ENCODE data around the gene NALCN.

NALCN gene

GRCh38 chr13:101231751-101232428, 184.4 kb downstream of the NALCN start:
- H3K36me3 ChIP-seq (ENCODE audit: insufficient read depth, low read length), result no peaks in the 10 kb centered on the region
- no peaks in the 10 kb centered on the region for H4K20me1 ChIP-seq (ENCODE audit: insufficient read depth, low read length)
- H3K4me2 ChIP-seq (ENCODE audit: insufficient read depth, low read length), result no peak overlapping the region
- H3K4me3 ChIP-seq (ENCODE audit: low read depth in 1 of 2, low read length in 2 of 2), result no peak overlapping the region
- H3K27ac ChIP-seq (ENCODE audit: low read length), result no peak overlapping the region
- ATAC-seq (ENCODE audit: insufficient read depth, low read depth) (no peak), DNase-seq (no peak)
- H3K4me1 ChIP-seq (ENCODE audit: insufficient read depth, low read length), result no peaks in the 10 kb centered on the region
- H3K79me2 ChIP-seq (ENCODE audit: insufficient read depth, low read length), result no peaks in the 10 kb centered on the region
- H3K27me3 ChIP-seq (ENCODE audit: insufficient read depth, low read length, poor library complexity), result no peaks in the 10 kb centered on the region
- H3K9ac ChIP-seq (ENCODE audit: low read depth, low read length), result no peak overlapping the region
- H3K9me3 ChIP-seq (ENCODE audit: insufficient read depth, low read length, severe bottlenecking), result peaks cover 3% of the 10 kb centered on the region
- no peak overlapping the region for H2AFZ ChIP-seq (ENCODE audit: low read depth, low read length)
- no peak for TF ChIP-seq EZH2 (IDR thresholded peaks at IDR 0.05; ENCODE audit: borderline replicate concordance, low read depth, low read length, severe bottlenecking)
- TF ChIP-seq CTCF (IDR thresholded peaks at IDR 0.05; ENCODE audit: borderline replicate concordance, extremely low read depth, low read length, poor library complexity, severe bottlenecking), result no peak

DNA sequence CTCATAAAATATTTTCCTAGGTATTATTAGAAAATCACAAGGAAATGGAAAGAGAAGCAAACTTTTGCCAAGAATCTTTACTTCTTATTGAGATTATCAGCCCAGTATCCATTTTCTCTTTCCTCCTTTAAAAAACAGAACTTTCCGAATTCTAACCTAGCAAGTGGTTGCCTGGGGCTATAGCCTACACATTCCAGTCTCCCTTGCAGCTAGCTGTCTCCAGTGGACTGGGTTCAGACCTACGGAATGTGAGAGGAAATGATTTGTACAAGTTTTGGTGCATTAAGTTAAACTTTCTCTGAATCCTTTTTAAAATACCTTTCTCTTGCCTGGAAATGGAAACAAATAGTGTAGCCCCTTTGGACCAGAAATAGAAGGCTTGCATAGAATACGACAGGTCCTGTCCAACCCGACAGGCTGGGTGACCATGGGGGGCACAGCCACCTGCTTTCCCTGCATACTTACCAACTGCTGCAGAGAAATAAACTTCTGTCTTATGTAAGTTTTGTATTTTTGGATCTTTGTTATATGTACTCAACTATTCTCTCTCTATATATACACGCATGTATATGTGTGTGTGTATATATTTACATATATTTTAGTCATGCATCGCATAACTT, 185.9 kb downstream of the NALCN start:
- Histone ChIP-seq H3K4me3 (ENCODE audit: low read depth in 1 of 2, low read length in 2 of 2) (no peak overlapping the region), H3K27me3 (ENCODE audit: insufficient read depth, low read length, poor library complexity) (no peaks in the 10 kb centered on the region), H2AFZ (ENCODE audit: low read depth, low read length) (no peak overlapping the region), H3K4me2 (ENCODE audit: insufficient read depth, low read length) (no peak overlapping the region), H3K27ac (ENCODE audit: low read length) (no peak overlapping the region), H3K9ac (ENCODE audit: low read depth, low read length) (no peak overlapping the region), H4K20me1 (ENCODE audit: insufficient read depth, low read length) (no peaks in the 10 kb centered on the region), H3K9me3 (ENCODE audit: insufficient read depth, low read length, severe bottlenecking) (peaks cover 3% of the 10 kb centered on the region), H3K36me3 (ENCODE audit: insufficient read depth, low read length) (no peaks in the 10 kb centered on the region), H3K79me2 (ENCODE audit: insufficient read depth, low read length) (no peaks in the 10 kb centered on the region), H3K4me1 (ENCODE audit: insufficient read depth, low read length) (no peaks in the 10 kb centered on the region)
- TF ChIP-seq CTCF (IDR thresholded peaks at IDR 0.05; ENCODE audit: borderline replicate concordance, extremely low read depth, low read length, poor library complexity, severe bottlenecking) (no peak), EZH2 (IDR thresholded peaks at IDR 0.05; ENCODE audit: borderline replicate concordance, low read depth, low read length, severe bottlenecking) (no peak)
- DNase-seq, result no peak
- ATAC-seq (ENCODE audit: insufficient read depth, low read depth), result no peak

DNA sequence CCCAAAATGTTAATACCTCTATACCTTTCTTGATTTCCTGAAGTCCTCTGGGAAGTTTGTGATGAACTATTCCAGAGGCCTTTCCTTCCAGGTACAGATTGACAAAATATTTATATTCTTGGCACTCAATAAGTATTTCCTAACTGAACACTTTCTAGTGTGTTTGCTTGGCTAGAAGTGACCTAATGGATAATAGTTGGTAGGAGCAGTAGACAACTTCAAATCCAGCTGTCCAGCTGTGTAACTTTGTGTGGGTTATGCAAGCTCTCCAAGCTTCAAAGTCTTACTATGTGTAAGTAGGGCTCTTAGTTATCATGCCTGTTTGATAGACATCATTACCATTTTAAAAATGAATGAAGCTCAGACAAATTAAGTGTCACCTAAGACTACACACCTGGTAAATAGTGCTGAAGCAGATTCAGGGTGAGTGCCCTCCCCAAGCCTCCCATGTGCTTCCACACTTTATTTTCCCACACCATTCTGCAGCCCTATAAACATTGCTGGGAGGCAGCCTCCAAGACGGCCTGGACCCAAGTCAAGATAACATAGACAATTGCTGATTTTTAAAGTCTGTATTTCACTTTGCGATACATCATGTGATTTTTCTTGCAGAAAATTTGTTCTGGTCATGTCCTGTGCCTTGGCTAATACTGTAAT, 196.6 kb downstream of the NALCN start:
- no peak overlapping the region for H3K9ac ChIP-seq (ENCODE audit: low read depth, low read length)
- ATAC-seq (ENCODE audit: insufficient read depth, low read depth), result no peak
- no peaks in the 10 kb centered on the region for H4K20me1 ChIP-seq (ENCODE audit: insufficient read depth, low read length)
- TF ChIP-seq EZH2 (IDR thresholded peaks at IDR 0.05; ENCODE audit: borderline replicate concordance, low read depth, low read length, severe bottlenecking), result no peak
- TF ChIP-seq CTCF (IDR thresholded peaks at IDR 0.05; ENCODE audit: borderline replicate concordance, extremely low read depth, low read length, poor library complexity, severe bottlenecking), result no peak
- no peak overlapping the region for H3K27ac ChIP-seq (ENCODE audit: low read length)
- no peak overlapping the region for H3K4me2 ChIP-seq (ENCODE audit: insufficient read depth, low read length)
- H3K9me3 ChIP-seq (ENCODE audit: insufficient read depth, low read length, severe bottlenecking), result no peaks in the 10 kb centered on the region
- no peaks in the 10 kb centered on the region for H3K27me3 ChIP-seq (ENCODE audit: insufficient read depth, low read length, poor library complexity)
- H3K4me3 ChIP-seq (ENCODE audit: low read depth in 1 of 2, low read length in 2 of 2), result no peak overlapping the region
- DNase-seq, result no peak
- H3K4me1 ChIP-seq (ENCODE audit: insufficient read depth, low read length), result no peaks in the 10 kb centered on the region
- no peak overlapping the region for H2AFZ ChIP-seq (ENCODE audit: low read depth, low read length)
- no peaks in the 10 kb centered on the region for H3K79me2 ChIP-seq (ENCODE audit: insufficient read depth, low read length)
- H3K36me3 ChIP-seq (ENCODE audit: insufficient read depth, low read length), result no peaks in the 10 kb centered on the region

Data from DND-41 (cell line).